GM18505 (cell line): Measurements from ENCODE around the gene CYP2C8.
"Not testable (repeated sequence)": the region's sequence is repeated elsewhere in the genome, so short reads cannot be mapped to it uniquely, and the experiment has no call there.

Source experiments
- ATAC-seq: cut with Tn5 transposase; IDR thresholded peaks from one replicate; pipeline ENCODE4 v1.9.1; 2021; ENCODE audit not compliant: unreplicated experiment
- POLR2A ChIP-seq: IDR thresholded peaks from 4 replicates; pipeline ENCODE4 v1.6.1; 2011; ENCODE audit warnings: borderline replicate concordance; ENCODE audit not compliant: insufficient read depth, insufficient read length; ENCODE audit errors: extremely low read depth

The CYP2C8 gene

GRCh38 chr10:95069286-95069685 lies at the start of gene CYP2C8:
Gene CYP2C8, minus strand, starts transcription at chr10:95069497. Its CDS starts 95 bp downstream, at chr10:95069402.
- no peak for ATAC-seq
- no peak for TF ChIP-seq POLR2A

DNA sequence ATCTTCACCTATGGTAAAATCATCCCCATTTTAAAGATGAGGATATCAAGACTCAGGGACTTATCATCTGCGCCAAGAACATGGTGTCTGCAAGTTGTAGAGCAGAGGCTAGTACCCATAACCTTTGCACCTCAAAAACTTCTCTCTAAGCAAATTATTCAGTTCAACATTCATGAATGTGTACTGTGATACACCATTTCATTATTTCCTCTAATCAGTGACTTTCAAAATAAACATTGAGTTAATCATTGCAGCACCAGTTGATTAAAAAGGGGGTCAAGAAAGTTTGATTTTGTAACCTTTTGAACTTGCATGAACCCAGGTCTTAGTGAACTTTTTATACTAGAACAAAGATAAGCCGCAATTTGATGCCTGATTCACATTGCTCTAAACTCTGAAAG lies 47.6 kb upstream of the CYP2C8 start:
- TF ChIP-seq POLR2A = no peak
- ATAC-seq = no peak

DNA sequence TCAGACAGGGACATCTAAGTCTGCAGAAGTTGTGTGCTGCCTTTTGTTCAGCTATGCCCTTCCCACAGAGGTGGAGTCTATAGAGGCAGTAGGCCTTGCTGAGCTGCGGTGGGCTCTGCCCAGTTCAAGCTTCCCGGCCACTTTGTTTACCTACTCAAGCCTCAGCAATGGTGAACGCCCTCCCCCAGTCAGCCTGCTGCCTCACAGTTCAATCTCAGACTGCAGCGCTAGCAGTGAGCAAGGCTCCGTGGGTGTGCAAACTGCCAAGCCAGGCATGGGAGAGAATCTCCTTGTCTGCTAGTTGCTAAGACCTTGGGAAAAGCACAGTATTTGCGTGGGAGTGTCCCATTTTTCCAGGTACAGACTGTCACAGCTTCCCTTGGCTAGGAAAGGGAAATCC lies 41.5 kb upstream of the CYP2C8 start:
- ATAC-seq = not testable (repeated sequence)

DNA sequence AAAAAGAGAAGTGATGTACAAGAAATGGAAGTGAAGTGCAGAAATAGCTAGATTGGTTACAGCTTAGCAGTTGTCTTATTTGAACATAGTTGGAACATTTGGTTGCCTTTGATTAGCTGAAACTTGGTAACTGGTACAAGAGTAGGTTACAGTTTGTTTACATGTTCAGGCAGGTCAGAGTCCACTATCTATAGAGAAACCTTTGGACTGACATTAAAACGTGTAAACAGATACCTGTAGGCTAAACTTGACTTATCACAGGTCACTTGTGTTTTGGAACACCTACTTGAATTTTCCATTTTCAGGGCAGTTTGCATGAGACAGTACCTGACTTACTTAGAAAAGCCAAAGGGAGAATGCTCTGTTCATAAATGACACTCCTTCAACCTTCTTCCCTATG lies 28.5 kb upstream of the CYP2C8 start:
- ATAC-seq = no peak
- no peak for TF ChIP-seq POLR2A

- no peak for ATAC-seq
- TF ChIP-seq POLR2A = no peak
These were observed 26.8 kb upstream of the CYP2C8 start for GRCh38 chr10:95096143-95096542.

DNA sequence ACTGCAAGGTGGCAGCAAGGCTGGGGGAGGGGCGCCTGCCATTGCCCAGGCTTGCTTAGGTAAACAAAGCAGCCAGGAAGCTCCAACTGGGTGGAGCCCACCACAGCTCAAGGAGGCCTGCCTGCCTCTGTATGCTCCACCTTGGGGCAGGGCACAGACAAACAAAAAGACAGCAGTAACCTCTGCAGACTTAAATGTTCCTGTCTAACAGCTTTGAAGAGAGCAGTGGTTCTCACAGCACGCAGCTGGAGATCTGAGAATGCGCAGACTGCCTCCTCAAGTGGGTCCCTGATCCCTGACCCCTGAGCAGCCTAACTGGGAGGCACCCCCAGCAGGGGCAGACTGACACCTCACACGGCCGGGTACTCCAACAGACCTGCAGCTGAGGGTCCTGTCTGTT lies 10.3 kb upstream of the CYP2C8 start:
- not testable (repeated sequence) for ATAC-seq

DNA sequence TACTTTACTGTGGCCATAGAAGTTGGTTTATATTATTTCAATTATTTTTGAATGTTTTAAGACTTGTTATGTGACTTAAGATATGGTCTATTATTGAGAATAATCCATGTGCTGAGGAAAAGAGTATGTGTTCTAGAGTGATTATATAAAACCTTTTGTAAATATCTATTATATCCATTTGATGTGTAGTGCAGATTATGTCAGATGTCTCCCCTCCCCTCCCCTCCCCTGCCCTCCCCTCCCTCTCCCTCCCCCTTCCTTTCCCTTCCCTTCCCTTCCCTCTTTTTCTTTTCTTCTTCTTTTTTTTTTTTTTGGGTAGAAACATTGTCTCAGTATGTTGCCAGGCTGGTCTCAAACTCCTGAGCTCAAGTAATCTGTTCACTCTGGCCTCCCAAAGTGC lies 8.3 kb upstream of the CYP2C8 start:
- no peak for TF ChIP-seq POLR2A

GRCh38 chr10:95071107-95071660 lies 1.9 kb upstream of the CYP2C8 start:
- ATAC-seq = no peak

More for the DNA sequence above, 8.3 kb upstream of the CYP2C8 start:
- no peak for ATAC-seq

DNA sequence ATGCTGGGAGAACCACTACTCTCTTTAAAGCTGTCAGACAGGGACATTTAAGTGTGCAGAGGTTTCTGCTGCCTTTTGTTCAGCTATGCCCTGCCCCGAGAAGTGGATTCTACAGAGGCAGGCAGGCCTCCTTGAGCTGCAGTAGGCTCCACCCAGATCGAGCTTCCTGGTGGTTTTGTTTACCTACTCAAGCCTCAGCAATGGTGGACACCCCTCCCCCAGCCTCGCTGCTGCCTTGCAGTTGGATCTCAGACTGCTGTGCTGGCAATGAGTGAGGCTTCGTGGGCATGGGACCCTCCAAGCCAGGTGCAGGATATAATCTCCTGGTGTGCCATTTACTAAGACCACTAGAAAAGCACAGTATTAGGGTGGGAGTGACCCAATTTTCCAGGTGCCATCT lies 5.2 kb downstream of the CYP2C8 start:
- ATAC-seq = not testable (repeated sequence)

More at GRCh38 chr10:95071107-95071660, 1.9 kb upstream of the CYP2C8 start:
- no peak for TF ChIP-seq POLR2A

DNA sequence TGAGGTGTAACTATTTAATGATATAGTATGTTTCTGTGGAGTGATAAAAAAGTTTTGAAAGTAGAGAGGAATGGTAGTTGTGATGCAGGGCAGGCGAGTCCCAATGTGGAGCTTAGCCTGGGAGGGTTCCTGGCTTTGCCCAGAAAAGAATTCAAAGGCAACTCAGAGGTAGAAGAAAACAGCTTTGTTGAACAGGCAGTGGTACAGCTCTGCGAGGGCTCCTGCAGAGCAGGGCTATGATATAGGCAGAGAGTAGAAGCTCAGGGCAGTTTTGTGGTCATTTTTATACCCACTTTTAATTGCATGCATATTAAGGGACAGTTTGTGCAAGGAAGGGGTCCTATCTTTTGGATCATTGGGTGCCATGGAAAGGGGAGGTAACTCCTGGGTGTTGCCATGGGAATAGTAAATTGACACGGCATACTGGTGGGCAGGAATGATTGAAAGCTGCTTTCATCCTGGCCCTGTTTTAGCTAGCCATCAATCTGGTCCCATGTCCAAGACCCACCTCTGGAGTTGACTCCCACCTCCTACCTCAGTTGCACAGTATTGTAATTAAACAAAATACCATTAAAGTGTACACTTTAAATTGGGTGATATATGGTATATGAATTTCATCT lies 12.4 kb downstream of the CYP2C8 start:
- ATAC-seq = no peak
- no peak for TF ChIP-seq POLR2A

DNA sequence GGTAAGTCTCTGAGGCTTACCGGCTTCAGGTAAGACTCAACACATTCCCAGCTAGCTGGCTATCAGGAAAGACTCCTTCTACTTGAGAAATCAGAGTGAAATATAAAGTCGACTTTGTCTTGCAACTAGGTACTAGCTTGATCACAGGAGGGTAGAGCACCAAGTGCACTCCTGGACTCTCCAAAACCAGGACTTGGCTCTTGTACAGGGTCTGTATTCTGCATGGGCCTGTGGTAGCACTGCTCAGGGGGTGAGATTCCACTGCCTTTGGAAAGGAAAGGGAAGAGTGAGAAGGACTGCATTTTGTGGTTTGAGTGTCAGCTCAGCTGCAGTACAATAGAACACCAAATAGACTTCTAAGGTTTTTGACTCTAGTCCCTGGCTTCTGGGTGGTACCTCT lies 19.4 kb downstream of the CYP2C8 start:
- no peak for TF ChIP-seq POLR2A
- no peak for ATAC-seq

GRCh38 chr10:95048206-95048605 lies 21.1 kb downstream of the CYP2C8 start:
- no peak for ATAC-seq
- no peak for TF ChIP-seq POLR2A

GRCh38 chr10:95039281-95039680 lies 30.0 kb downstream of the CYP2C8 start:
- no peak for ATAC-seq
- TF ChIP-seq POLR2A = no peak

- no peak for TF ChIP-seq POLR2A
- ATAC-seq = no peak
These were observed 33.7 kb downstream of the CYP2C8 start for GRCh38 chr10:95035332-95036295.
